ENCODE results near the gene CHEK2. TPM values are rescaled to one million over a fixed set of nuclear protein-coding genes. Genes with fewer than 3 reads are reported as not detected.

The CHEK2 gene
- total and polyA plus RNA-seq, 4 donors = 6.0 to 10.4 (median 9.3) TPM

DNA sequence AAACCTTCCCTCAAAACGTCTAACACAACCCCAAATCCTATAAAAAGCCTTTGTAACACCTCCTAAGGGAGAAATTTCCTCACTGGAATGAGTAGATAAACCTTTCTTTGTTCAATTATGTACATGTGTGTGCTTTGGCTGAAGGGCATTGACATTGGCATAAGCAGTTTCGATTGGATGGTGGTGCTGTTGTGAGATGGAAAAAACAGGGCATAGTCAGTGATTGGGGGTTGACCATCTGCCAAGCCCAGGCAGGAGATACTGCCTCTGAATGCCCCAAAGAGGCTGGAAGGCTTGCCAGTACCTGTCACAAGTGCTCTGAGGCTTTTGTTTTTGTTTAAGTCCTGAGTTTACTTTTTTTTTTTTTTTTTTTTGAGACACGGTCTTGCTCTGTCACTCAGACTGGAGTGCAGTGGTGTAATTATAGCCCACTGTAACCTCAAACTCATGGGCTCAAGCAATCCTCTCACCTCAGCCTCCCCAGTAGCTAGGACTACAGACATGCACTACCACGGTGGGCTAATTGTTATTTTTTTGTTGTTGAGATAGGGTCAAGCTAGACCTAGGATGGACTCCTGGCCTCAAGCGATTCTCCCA lies 29.7 kb upstream of the CHEK2 start:
- ATAC-seq (ENCODE audit: insufficient read depth, low FRiP score) (no peak), DNase-seq (no peak)
- TF ChIP-seq, protein P1, sequence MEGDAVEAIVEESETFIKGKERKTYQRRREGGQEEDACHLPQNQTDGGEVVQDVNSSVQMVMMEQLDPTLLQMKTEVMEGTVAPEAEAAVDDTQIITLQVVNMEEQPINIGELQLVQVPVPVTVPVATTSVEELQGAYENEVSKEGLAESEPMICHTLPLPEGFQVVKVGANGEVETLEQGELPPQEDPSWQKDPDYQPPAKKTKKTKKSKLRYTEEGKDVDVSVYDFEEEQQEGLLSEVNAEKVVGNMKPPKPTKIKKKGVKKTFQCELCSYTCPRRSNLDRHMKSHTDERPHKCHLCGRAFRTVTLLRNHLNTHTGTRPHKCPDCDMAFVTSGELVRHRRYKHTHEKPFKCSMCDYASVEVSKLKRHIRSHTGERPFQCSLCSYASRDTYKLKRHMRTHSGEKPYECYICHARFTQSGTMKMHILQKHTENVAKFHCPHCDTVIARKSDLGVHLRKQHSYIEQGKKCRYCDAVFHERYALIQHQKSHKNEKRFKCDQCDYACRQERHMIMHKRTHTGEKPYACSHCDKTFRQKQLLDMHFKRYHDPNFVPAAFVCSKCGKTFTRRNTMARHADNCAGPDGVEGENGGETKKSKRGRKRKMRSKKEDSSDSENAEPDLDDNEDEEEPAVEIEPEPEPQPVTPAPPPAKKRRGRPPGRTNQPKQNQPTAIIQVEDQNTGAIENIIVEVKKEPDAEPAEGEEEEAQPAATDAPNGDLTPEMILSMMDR (IDR thresholded peaks at IDR 0.05; ENCODE audit: control extremely low read depth, extremely low read depth) = no peak
- no peak overlapping the region for H3K4me3 ChIP-seq
- H3K27ac ChIP-seq (ENCODE audit: low read depth in 1 of 2, low read length in 1 of 2) = no peak overlapping the region
- peaks cover 0 to 5% (median 2%) of the 10 kb centered on the region in 4 donors for H3K36me3 ChIP-seq (ENCODE audit: control insufficient read depth in 4 of 4, insufficient read depth in 4 of 4, low read length in 4 of 4)
- H3K9me3 ChIP-seq (ENCODE audit: control insufficient read depth in 4 of 4, insufficient read depth in 3 of 4, low read length in 3 of 4) = no peaks in the 10 kb centered on the region
- H3K9ac ChIP-seq (ENCODE audit: insufficient read depth in 1 of 2, low read length in 2 of 2) = no peak overlapping the region
- H3K4me1 ChIP-seq (ENCODE audit: control insufficient read depth in 5 of 5, insufficient read depth in 5 of 5, low read length in 5 of 5) = peaks cover 0 to 5% (median 0%) of the 10 kb centered on the region in 5 donors
- 80 to 86% methylated on average over 5 of the region's 5 CpGs for WGBS, 2 donors
- H3K27me3 ChIP-seq (ENCODE audit: control insufficient read depth in 3 of 3, insufficient read depth in 3 of 3, low read length in 2 of 3) = no peaks in the 10 kb centered on the region

DNA sequence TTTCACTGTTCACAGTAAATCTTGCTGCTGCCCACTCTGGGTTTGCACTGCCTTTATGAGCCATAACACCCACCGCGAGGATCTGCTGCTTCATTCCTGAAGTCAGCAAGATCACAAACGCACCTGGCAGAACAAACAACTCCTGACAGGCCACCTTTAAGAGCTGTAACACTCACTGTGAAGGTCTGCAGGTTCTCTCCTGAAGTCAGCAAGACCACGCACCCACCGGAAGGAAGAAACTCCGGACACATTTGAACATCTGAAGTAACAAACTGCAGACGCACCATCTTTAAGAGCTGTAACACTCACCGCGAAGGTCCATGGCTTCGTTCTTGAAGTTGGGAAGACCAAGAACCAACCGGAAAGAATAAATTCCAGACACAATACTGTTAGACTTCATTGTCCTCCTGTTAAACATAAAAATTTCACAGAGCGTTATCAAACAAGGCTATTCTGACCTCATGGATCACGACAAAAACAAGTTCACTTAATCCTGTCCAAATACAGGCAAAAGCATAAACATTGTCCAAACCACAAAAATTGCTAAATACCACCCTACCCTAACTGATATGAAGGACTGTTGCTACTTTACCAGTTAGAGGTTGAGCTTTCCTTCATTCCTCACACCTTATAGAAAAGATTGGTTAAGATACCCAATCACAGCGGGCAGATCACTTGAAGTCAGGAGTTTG lies 27.9 kb upstream of the CHEK2 start:
- Histone ChIP-seq H3K9ac (ENCODE audit: insufficient read depth in 1 of 2, low read length in 2 of 2) (no peak overlapping the region), H3K36me3 (ENCODE audit: control insufficient read depth in 4 of 4, insufficient read depth in 4 of 4, low read length in 4 of 4) (no peaks in the 10 kb centered on the region), H3K4me3 (no peak overlapping the region), H3K4me1 (ENCODE audit: control insufficient read depth in 5 of 5, insufficient read depth in 5 of 5, low read length in 5 of 5) (peaks cover 0 to 5% (median 0%) of the 10 kb centered on the region in 5 donors), H3K27ac (ENCODE audit: low read depth in 1 of 2, low read length in 1 of 2) (no peak overlapping the region), H3K27me3 (ENCODE audit: control insufficient read depth in 3 of 3, insufficient read depth in 3 of 3, low read length in 2 of 3) (no peaks in the 10 kb centered on the region), H3K9me3 (ENCODE audit: control insufficient read depth in 4 of 4, insufficient read depth in 3 of 4, low read length in 3 of 4) (no peaks in the 10 kb centered on the region)
- ATAC-seq (ENCODE audit: insufficient read depth, low FRiP score) (no peak), DNase-seq (no peak)
- TF ChIP-seq, protein P1 (IDR thresholded peaks at IDR 0.05; ENCODE audit: control extremely low read depth, extremely low read depth) = no peak
- WGBS, 2 donors = 89 to 93% methylated on average over 14 of the region's 14 CpGs

DNA sequence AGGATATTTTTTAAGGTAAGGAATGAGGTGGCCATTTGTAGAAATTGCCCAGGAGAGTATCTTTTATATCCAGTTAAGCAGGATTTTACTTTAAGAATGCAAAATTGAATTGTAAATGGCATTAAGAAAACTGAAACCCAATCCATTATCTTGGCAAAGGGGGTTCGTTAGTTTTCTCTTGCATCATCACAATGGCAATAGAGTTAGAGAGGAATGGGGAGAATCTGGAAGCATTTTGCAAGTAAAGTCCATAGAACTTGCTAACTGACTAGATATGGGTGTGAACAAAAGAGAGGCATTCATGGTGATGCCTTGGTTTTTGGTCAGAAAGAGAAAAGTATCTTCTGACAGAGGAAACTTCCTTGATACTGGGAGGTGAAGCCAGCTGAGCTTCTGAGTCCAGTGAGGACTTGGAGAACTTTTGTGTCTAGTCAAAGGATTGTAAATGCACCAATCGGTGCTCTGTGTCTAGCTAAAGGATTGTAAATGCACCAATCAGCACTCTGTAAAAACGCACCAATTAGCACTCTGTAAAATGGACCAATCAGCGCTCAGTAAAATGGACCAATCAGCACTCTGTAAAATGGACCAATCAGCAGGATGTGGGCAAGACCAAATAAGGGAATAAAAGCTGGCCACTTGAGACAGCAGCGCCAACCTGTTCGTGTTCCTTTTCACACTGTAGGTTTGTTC lies 27.2 kb upstream of the CHEK2 start:
- TF ChIP-seq, protein P1 (IDR thresholded peaks at IDR 0.05; ENCODE audit: control extremely low read depth, extremely low read depth) = no peak
- no peak overlapping the region for H3K27ac ChIP-seq (ENCODE audit: low read depth in 1 of 2, low read length in 1 of 2)
- no peaks in the 10 kb centered on the region for H3K9me3 ChIP-seq (ENCODE audit: control insufficient read depth in 4 of 4, insufficient read depth in 3 of 4, low read length in 3 of 4)
- no peak for ATAC-seq (ENCODE audit: insufficient read depth, low FRiP score)
- no peaks in the 10 kb centered on the region for H3K36me3 ChIP-seq (ENCODE audit: control insufficient read depth in 4 of 4, insufficient read depth in 4 of 4, low read length in 4 of 4)
- no peak overlapping the region for H3K9ac ChIP-seq (ENCODE audit: insufficient read depth in 1 of 2, low read length in 2 of 2)
- DNase-seq = no peak
- H3K27me3 ChIP-seq (ENCODE audit: control insufficient read depth in 3 of 3, insufficient read depth in 3 of 3, low read length in 2 of 3) = no peaks in the 10 kb centered on the region
- peaks cover 0 to 5% (median 0%) of the 10 kb centered on the region in 5 donors for H3K4me1 ChIP-seq (ENCODE audit: control insufficient read depth in 5 of 5, insufficient read depth in 5 of 5, low read length in 5 of 5)
- 86 to 91% methylated on average over 6 of the region's 6 CpGs for WGBS, 2 donors
- no peak overlapping the region for H3K4me3 ChIP-seq

All from lung (tissue), 12 donors.